Keratinocyte (primary cell): ENCODE results near the gene CCNK. TPM values are rescaled to one million over a fixed set of nuclear protein-coding genes. Genes with fewer than 3 reads are reported as not detected.

Source experiments
- DNase-seq: peaks from one replicate; pipeline ENCODE4 v3.0.0-alpha.2; 2011; ENCODE audit warnings: low read depth, missing footprints, low spot score
- FAIRE-seq: peaks from 2 replicates; lab custom pipeline; 2011; peaks lifted over from hg19 to GRCh38; lab: Jason Lieb, UNC
- H2AFZ ChIP-seq: 2 replicates; pipeline ENCODE4 v1.6.0; 2012; ENCODE audit warnings: low read length, control low read depth, inconsistent platforms; ENCODE audit not compliant: control insufficient read depth
- H3K27ac ChIP-seq: 2 replicates; pipeline ENCODE4 v1.5.1; 2011; ENCODE audit warnings: low read length; ENCODE audit not compliant: control insufficient read depth, insufficient read depth
- H3K27me3 ChIP-seq: 3 replicates; pipeline ENCODE4 v1.6.0; 2011; ENCODE audit warnings: low read length; ENCODE audit not compliant: control insufficient read depth, insufficient read depth; ENCODE audit errors: extremely low read depth
- H3K36me3 ChIP-seq, 2 experiments: 2 replicates in 1 of 2; 3 replicates in 1 of 2; pipeline ENCODE4 v1.5.1; 2011; ENCODE audit warnings: low read length in 2 of 2, mild to moderate bottlenecking in 1 of 2; ENCODE audit not compliant: control insufficient read depth in 2 of 2, insufficient read depth in 2 of 2; ENCODE audit errors: extremely low read depth in 1 of 2
- H3K4me1 ChIP-seq: 3 replicates; pipeline ENCODE4 v1.5.1; 2011; ENCODE audit warnings: low read length; ENCODE audit not compliant: control insufficient read depth, insufficient read depth; ENCODE audit errors: extremely low read depth
- H3K4me2 ChIP-seq: 3 replicates; pipeline ENCODE4 v1.6.0; 2011; ENCODE audit warnings: low read depth, low read length; ENCODE audit not compliant: control insufficient read depth, insufficient read depth; ENCODE audit errors: extremely low read depth
- H3K4me3 ChIP-seq, 3 experiments: fragments of 200-600 bp in 1 of 3; sonication (generic) in 1 of 3; 2 replicates in 2 of 3; 3 replicates in 1 of 3; pipeline ENCODE4 v1.5.1; 2011 to 2016; ENCODE audit warnings: low read length in 3 of 3, mild to moderate bottlenecking in 3 of 3, control low read depth in 2 of 3, inconsistent platforms in 1 of 3, low read depth in 1 of 3, mixed read lengths in 1 of 3, mixed run types in 1 of 3, moderate library complexity in 1 of 3; ENCODE audit not compliant: control insufficient read depth in 2 of 3, insufficient read depth in 2 of 3; ENCODE audit errors: extremely low read depth in 1 of 3
- H3K79me2 ChIP-seq: 2 replicates; pipeline ENCODE4 v1.6.0; 2012; ENCODE audit warnings: low read length; ENCODE audit not compliant: control insufficient read depth, insufficient read depth
- H3K9ac ChIP-seq: 3 replicates; pipeline ENCODE4 v1.6.0; 2011; ENCODE audit warnings: low read length; ENCODE audit not compliant: control insufficient read depth, insufficient read depth; ENCODE audit errors: extremely low read depth
- H3K9me1 ChIP-seq: 3 replicates; pipeline ENCODE4 v1.6.0; 2011; ENCODE audit warnings: low read length; ENCODE audit not compliant: control insufficient read depth, insufficient read depth; ENCODE audit errors: extremely low read depth
- H3K9me3 ChIP-seq: 2 replicates; pipeline ENCODE4 v1.5.1; 2012; ENCODE audit warnings: low read depth, low read length; ENCODE audit not compliant: control insufficient read depth
- H4K20me1 ChIP-seq: 3 replicates; pipeline ENCODE4 v1.6.0; 2011; ENCODE audit warnings: low read length; ENCODE audit not compliant: control insufficient read depth, insufficient read depth; ENCODE audit errors: extremely low read depth
- CTCF ChIP-seq, 3 experiments: IDR thresholded peaks in 1 of 3; conservative IDR thresholded peaks in 1 of 3; optimal IDR thresholded peaks in 1 of 3; 2 replicates in 2 of 3; 3 replicates in 1 of 3; pipeline versions ENCODE3 to v1.5.1; 2011; ENCODE audit warnings: low read length in 3 of 3, mild to moderate bottlenecking in 3 of 3, moderate library complexity in 2 of 3, control low read depth in 1 of 3, inconsistent platforms in 1 of 3; ENCODE audit not compliant: insufficient read depth in 2 of 3; ENCODE audit errors: extremely low read depth in 1 of 3
- EZH2 ChIP-seq: IDR thresholded peaks from one replicate; pipeline ENCODE4 v1.6.1; 2012; ENCODE audit warnings: inconsistent platforms, mild to moderate bottlenecking, low read length, moderate library complexity
- dilution Hi-C: fragments of 300-500 bp; cut with MboI; formaldehyde crosslinking; loops from one replicate; pipeline ENCODE4 v1.7.0; 2020; ENCODE audit warnings: low sequenced_read_pairs; ENCODE audit not compliant: extremely low pct_ligation_motif_present
- polyA plus RNA-seq, 5 experiments: library from polyadenylated mRNA; depleted of rRNA in 3 of 5; stranded (reverse) in 3 of 5; stranded (forward) in 1 of 5; unstranded in 1 of 5; fragments of >200 nt; gene quantifications; 1 replicate in 1 of 5; 2 replicates in 3 of 5; 3 replicates in 1 of 5; pipeline versions ENCODE4 v1.2.1 to v1.2.3, GENCODE V29; 2011 to 2012; ENCODE audit warnings: missing spikeins in 2 of 5, low read depth in 1 of 5, low replicate concordance in 1 of 5

CCNK gene
- polyA plus RNA-seq, 1 donor (not counting 4 experiments of a cell fraction or from before 2014, with no cell fraction given), result 12.8 TPM

- H3K27ac ChIP-seq, result no peak overlapping the region
- dilution Hi-C loops, result no loop called here
These were observed 31.5 kb downstream of the CCNK start for GRCh38 chr14:99512571-99513182.

GRCh38 chr14:99513183-99513694 is 32.0 kb downstream of the CCNK start:
- Histone ChIP-seq H3K4me1 (no peaks in the 10 kb centered on the region), H3K27ac (no peak overlapping the region), H3K9ac (no peak overlapping the region), H3K4me3 (no peak overlapping the region), H3K36me3 (peaks cover 29 to 36% of the 10 kb centered on the region in 2 experiments), H3K27me3 (no peaks in the 10 kb centered on the region), H3K9me1 (no peaks in the 10 kb centered on the region), H3K9me3 (no peaks in the 10 kb centered on the region), H4K20me1 (peaks cover 9% of the 10 kb centered on the region), H2AFZ (no peak overlapping the region), H3K4me2 (no peak overlapping the region), H3K79me2 (peaks cover 15% of the 10 kb centered on the region)
- FAIRE-seq, result no peak
- no peak for TF ChIP-seq CTCF (optimal IDR thresholded peaks at IDR 0.05 in 1 of 3, IDR thresholded peaks at IDR 0.05 in 1 of 3, conservative IDR thresholded peaks at IDR 0.05 in 1 of 3; ENCODE audit: extremely low read depth in 1 of 3, insufficient read depth in 2 of 3, low read length in 3 of 3)
- TF ChIP-seq EZH2, result no peak
- DNase-seq, result no peak
- dilution Hi-C loops, result no loop called here

More at GRCh38 chr14:99512571-99513182, 31.5 kb downstream of the CCNK start:
- H3K79me2 ChIP-seq, result peaks cover 11% of the 10 kb centered on the region
- H3K4me3 ChIP-seq, result no peak overlapping the region
- no peaks in the 10 kb centered on the region for H3K4me1 ChIP-seq
- H4K20me1 ChIP-seq, result peaks cover 9% of the 10 kb centered on the region
- H3K9ac ChIP-seq, result no peak overlapping the region
- no peaks in the 10 kb centered on the region for H3K9me3 ChIP-seq
- DNase-seq, result no peak
- H3K27me3 ChIP-seq, result no peaks in the 10 kb centered on the region
- no peaks in the 10 kb centered on the region for H3K9me1 ChIP-seq
- no peak overlapping the region for H3K4me2 ChIP-seq
- no peak for FAIRE-seq
- TF ChIP-seq EZH2, result no peak
- TF ChIP-seq CTCF (optimal IDR thresholded peaks at IDR 0.05 in 1 of 3, IDR thresholded peaks at IDR 0.05 in 1 of 3, conservative IDR thresholded peaks at IDR 0.05 in 1 of 3; ENCODE audit: extremely low read depth in 1 of 3, insufficient read depth in 2 of 3, low read length in 3 of 3), result no peak
- H2AFZ ChIP-seq, result no peak overlapping the region
- H3K36me3 ChIP-seq, result peaks cover 34 to 42% of the 10 kb centered on the region in 2 experiments
